H9 (cell line): ENCODE data around the gene CD72. TPM values are rescaled to one million over a fixed set of nuclear protein-coding genes. Genes with fewer than 3 reads are reported as not detected.

ENCODE experiments used
- DNase-seq: peaks from one replicate; pipeline ENCODE4 v3.0.0-alpha.2; 2017
- H2AFZ ChIP-seq: one replicate; pipeline ENCODE4 v1.6.1; 2013; ENCODE audit warnings: mild to moderate bottlenecking, low read length, control low read depth, moderate library complexity
- H2AK5ac ChIP-seq: 2 replicates; pipeline ENCODE4 v1.6.1; 2013; ENCODE audit warnings: low read length, control low read depth, mixed read lengths; ENCODE audit not compliant: insufficient read length
- H2BK120ac ChIP-seq: one replicate; pipeline ENCODE4 v1.6.1; 2013; ENCODE audit warnings: low read depth, mild to moderate bottlenecking, low read length, control low read depth, inconsistent platforms; ENCODE audit not compliant: poor library complexity, severe bottlenecking
- H2BK12ac ChIP-seq: 2 replicates; pipeline ENCODE4 v1.6.1; 2013; ENCODE audit warnings: low read length, control low read depth, mixed read lengths, low read depth; ENCODE audit not compliant: insufficient read length
- H2BK15ac ChIP-seq: 2 replicates; pipeline ENCODE4 v1.6.1; 2013; ENCODE audit warnings: low read depth, low read length, control low read depth
- H2BK20ac ChIP-seq: one replicate; pipeline ENCODE4 v1.6.1; 2013; ENCODE audit warnings: low read depth, mild to moderate bottlenecking, low read length, control low read depth, inconsistent platforms; ENCODE audit not compliant: poor library complexity, severe bottlenecking
- H2BK5ac ChIP-seq: 2 replicates; pipeline ENCODE4 v1.6.1; 2013; ENCODE audit warnings: low read length, control low read depth, mixed read lengths; ENCODE audit not compliant: insufficient read length
- H3K14ac ChIP-seq: 2 replicates; pipeline ENCODE4 v1.6.1; 2013; ENCODE audit warnings: low read length, control low read depth; ENCODE audit not compliant: insufficient read depth
- H3K18ac ChIP-seq: 2 replicates; pipeline ENCODE4 v1.6.1; 2013; ENCODE audit warnings: low read depth, mild to moderate bottlenecking, mixed read lengths, low read length, control low read depth; ENCODE audit not compliant: insufficient read length
- H3K23ac ChIP-seq: 2 replicates; pipeline ENCODE4 v1.6.1; 2013; ENCODE audit warnings: low read length, control low read depth, mixed read lengths, low read depth; ENCODE audit not compliant: insufficient read length
- H3K23me2 ChIP-seq: 2 replicates; pipeline ENCODE4 v1.6.1; 2013; ENCODE audit warnings: low read depth, mild to moderate bottlenecking, mixed read lengths, low read length, control low read depth; ENCODE audit not compliant: insufficient read length, poor library complexity, severe bottlenecking
- H3K27ac ChIP-seq: 2 replicates; pipeline ENCODE4 v1.5.1; 2013; ENCODE audit warnings: low read length, control low read depth, mixed read lengths, low read depth; ENCODE audit not compliant: insufficient read length
- H3K27me3 ChIP-seq: 2 replicates; pipeline ENCODE4 v1.6.1; 2013; ENCODE audit warnings: low read length, control low read depth, inconsistent platforms; ENCODE audit not compliant: insufficient read depth
- H3K4ac ChIP-seq: 2 replicates; pipeline ENCODE4 v1.6.1; 2013; ENCODE audit warnings: low read depth, mild to moderate bottlenecking, control low read depth, inconsistent platforms, low read length, moderate library complexity
- H3K4me1 ChIP-seq: 2 replicates; pipeline ENCODE4 v1.6.1; 2013; ENCODE audit warnings: low read length, control low read depth, inconsistent platforms; ENCODE audit not compliant: insufficient read depth
- H3K4me2 ChIP-seq: 2 replicates; pipeline ENCODE4 v1.6.1; 2013; ENCODE audit warnings: low read length, control low read depth, mixed read lengths; ENCODE audit not compliant: insufficient read length, insufficient read depth
- H3K56ac ChIP-seq: 2 replicates; pipeline ENCODE4 v1.6.1; 2013; ENCODE audit warnings: low read depth, mild to moderate bottlenecking, mixed read lengths, low read length, control low read depth; ENCODE audit not compliant: insufficient read length
- H3K79me1 ChIP-seq: 2 replicates; pipeline ENCODE4 v1.6.1; 2013; ENCODE audit warnings: low read depth, mild to moderate bottlenecking, moderate library complexity, low read length, control low read depth, inconsistent platforms; ENCODE audit not compliant: insufficient read depth, poor library complexity, severe bottlenecking
- H3K79me2 ChIP-seq: 2 replicates; pipeline ENCODE4 v1.6.1; 2013; ENCODE audit warnings: low read length, control low read depth, inconsistent platforms; ENCODE audit not compliant: insufficient read depth
- H3K9ac ChIP-seq: 2 replicates; pipeline ENCODE4 v1.6.1; 2013; ENCODE audit warnings: low read length, control low read depth, mixed read lengths; ENCODE audit not compliant: insufficient read length; ENCODE audit errors: extremely low read depth
- H3K9me3 ChIP-seq: one replicate; pipeline ENCODE4 v1.6.1; 2013; ENCODE audit warnings: low read depth, low read length, inconsistent platforms; ENCODE audit not compliant: control insufficient read depth
- H3T11ph ChIP-seq: one replicate; pipeline ENCODE4 v1.6.1; 2013; ENCODE audit warnings: mild to moderate bottlenecking, low read length, control low read depth, inconsistent platforms
- H4K20me1 ChIP-seq: one replicate; pipeline ENCODE4 v1.6.1; 2013; ENCODE audit not compliant: control insufficient read depth, insufficient read length, insufficient read depth
- H4K5ac ChIP-seq: 2 replicates; pipeline ENCODE4 v1.6.1; 2013; ENCODE audit warnings: low read depth, mild to moderate bottlenecking, mixed read lengths, low read length, control low read depth; ENCODE audit not compliant: insufficient read length
- H4K8ac ChIP-seq: replicated peaks from 2 replicates; pipeline ENCODE4 v1.6.1; 2013; ENCODE audit warnings: low read length, control low read depth, mixed read lengths, low read depth; ENCODE audit not compliant: insufficient read length
- H4K91ac ChIP-seq: 2 replicates; pipeline ENCODE4 v1.6.1; 2013; ENCODE audit warnings: low read depth, mild to moderate bottlenecking, moderate library complexity, mixed read lengths, low read length, control low read depth; ENCODE audit not compliant: insufficient read length
- H3K27ac Mint-ChIP-seq, 3 experiments: 2 replicates in 2 of 3; 3 replicates in 1 of 3; pipeline ENCODE4 v1.8.0; 2020 to 2021; ENCODE audit warnings: mixed read lengths in 3 of 3, mild to moderate bottlenecking in 1 of 3, moderate library complexity in 1 of 3
- H3K27me3 Mint-ChIP-seq: 2 replicates; pipeline ENCODE4 v1.8.0; 2021; ENCODE audit warnings: low read depth, mild to moderate bottlenecking, moderate library complexity, mixed read lengths
- H3K36me3 Mint-ChIP-seq, 3 experiments: 2 replicates in 2 of 3; 3 replicates in 1 of 3; pipeline ENCODE4 v1.8.0; 2020 to 2021; ENCODE audit warnings: low read depth in 3 of 3, mixed read lengths in 3 of 3; ENCODE audit not compliant: insufficient read depth in 1 of 3
- H3K4me1 Mint-ChIP-seq, 2 experiments: 2 replicates each; pipeline ENCODE4 v1.8.0; 2020; ENCODE audit warnings: mixed read lengths in 2 of 2
- H3K4me3 Mint-ChIP-seq, 2 experiments: 2 replicates in 1 of 2; 3 replicates in 1 of 2; pipeline ENCODE4 v1.8.0; 2020 to 2021; ENCODE audit warnings: mild to moderate bottlenecking in 2 of 2, mixed read lengths in 2 of 2, moderate library complexity in 1 of 2
- H3K9me3 Mint-ChIP-seq, 2 experiments: 2 replicates in 1 of 2; 3 replicates in 1 of 2; pipeline ENCODE4 v1.8.0; 2020; ENCODE audit warnings: mild to moderate bottlenecking in 2 of 2, mixed read lengths in 2 of 2, moderate library complexity in 1 of 2
- WGBS: extraction: QIAGEN DNeasy Blood & Tissue Kit; methylation state at CpG from one replicate; pipeline ENCODE4 v1.1.7; 2013; ENCODE audit warnings: missing lambda C conversion rate, low lambda C conversion rate, mixed read lengths; ENCODE audit not compliant: insufficient read length; ENCODE audit errors: extremely low coverage; 5-methylcytosine and 5-hydroxymethylcytosine counted together
- total RNA-seq: library from RNA; stranded (reverse); gene quantifications from 2 replicates; pipeline ENCODE4 v1.2.1, GENCODE V29; 2021
- TF ChIP-seq, protein P1 (sequence below): fragments of 200-600 bp; sonication (generic); conservative IDR thresholded peaks from 3 replicates; pipeline ENCODE4 v1.8.0; 2021; ENCODE audit warnings: antibody characterized with exemption, mild to moderate bottlenecking

CD72 gene
- total RNA-seq, 1 experiment from 2014 or later, result 3.9 TPM

DNA sequence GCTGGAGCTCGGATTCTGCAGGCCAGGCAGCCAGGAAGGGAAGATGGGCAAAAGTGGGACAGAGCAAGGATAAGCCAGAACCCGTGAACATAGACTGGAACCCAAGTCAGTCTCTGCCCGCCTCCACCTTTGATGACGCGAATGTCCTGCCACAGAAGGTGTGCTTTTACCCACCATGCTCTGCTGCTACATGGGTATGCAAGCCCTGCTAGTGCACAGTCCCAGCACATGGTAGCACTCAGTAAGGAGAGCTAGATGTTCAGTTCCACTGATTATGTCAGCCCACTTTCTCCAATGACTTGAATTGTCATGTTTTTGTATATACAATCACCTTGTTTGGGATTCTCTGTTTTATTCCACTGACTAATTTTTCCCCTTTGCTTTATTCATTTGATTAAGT, 11.4 kb upstream of the CD72 start:
- no peak overlapping the region for H2BK12ac ChIP-seq
- Mint-ChIP-seq H3K4me1 (no peaks in the 10 kb centered on the region), H3K27ac (no peak overlapping the region), H3K27me3 (no peaks in the 10 kb centered on the region; the same call in 1 of the 2 replicates), H3K9me3 (no peaks in the 10 kb centered on the region), H3K36me3 (no peaks in the 10 kb centered on the region), H3K4me3 (no peak overlapping the region)
- H4K91ac ChIP-seq, result no peak overlapping the region
- TF ChIP-seq, protein P1, sequence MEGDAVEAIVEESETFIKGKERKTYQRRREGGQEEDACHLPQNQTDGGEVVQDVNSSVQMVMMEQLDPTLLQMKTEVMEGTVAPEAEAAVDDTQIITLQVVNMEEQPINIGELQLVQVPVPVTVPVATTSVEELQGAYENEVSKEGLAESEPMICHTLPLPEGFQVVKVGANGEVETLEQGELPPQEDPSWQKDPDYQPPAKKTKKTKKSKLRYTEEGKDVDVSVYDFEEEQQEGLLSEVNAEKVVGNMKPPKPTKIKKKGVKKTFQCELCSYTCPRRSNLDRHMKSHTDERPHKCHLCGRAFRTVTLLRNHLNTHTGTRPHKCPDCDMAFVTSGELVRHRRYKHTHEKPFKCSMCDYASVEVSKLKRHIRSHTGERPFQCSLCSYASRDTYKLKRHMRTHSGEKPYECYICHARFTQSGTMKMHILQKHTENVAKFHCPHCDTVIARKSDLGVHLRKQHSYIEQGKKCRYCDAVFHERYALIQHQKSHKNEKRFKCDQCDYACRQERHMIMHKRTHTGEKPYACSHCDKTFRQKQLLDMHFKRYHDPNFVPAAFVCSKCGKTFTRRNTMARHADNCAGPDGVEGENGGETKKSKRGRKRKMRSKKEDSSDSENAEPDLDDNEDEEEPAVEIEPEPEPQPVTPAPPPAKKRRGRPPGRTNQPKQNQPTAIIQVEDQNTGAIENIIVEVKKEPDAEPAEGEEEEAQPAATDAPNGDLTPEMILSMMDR, result no peak
- H3K56ac ChIP-seq, result no peak overlapping the region
- no peak overlapping the region for H3T11ph ChIP-seq
- H3K23me2 ChIP-seq, result no peaks in the 10 kb centered on the region
- no peak overlapping the region for H3K27ac ChIP-seq
- no peak overlapping the region for H3K18ac ChIP-seq
- H3K9ac ChIP-seq, result no peak overlapping the region
- no peak overlapping the region for H3K4ac ChIP-seq
- no peaks in the 10 kb centered on the region for H3K4me1 ChIP-seq
- H4K5ac ChIP-seq, result no peak overlapping the region
- no peak overlapping the region for H3K23ac ChIP-seq
- H2BK20ac ChIP-seq, result no peak overlapping the region
- H2BK5ac ChIP-seq, result no peak overlapping the region
- no CpG with 5 or more reads among the region's 5 CpGs for WGBS
- no peak overlapping the region for H2BK15ac ChIP-seq
- H3K14ac ChIP-seq, result no peak overlapping the region
- H3K79me1 ChIP-seq, result no peaks in the 10 kb centered on the region
- H4K8ac ChIP-seq, result no peak overlapping the region
- no peak overlapping the region for H2BK120ac ChIP-seq
- no peaks in the 10 kb centered on the region for H4K20me1 ChIP-seq
- H3K79me2 ChIP-seq, result no peaks in the 10 kb centered on the region
- no peak for DNase-seq
- no peak overlapping the region for H3K4me2 ChIP-seq
- H2AK5ac ChIP-seq, result no peak overlapping the region
- no peaks in the 10 kb centered on the region for H3K27me3 ChIP-seq
- no peaks in the 10 kb centered on the region for H3K9me3 ChIP-seq
- no peak overlapping the region for H2AFZ ChIP-seq
